NCI-H2227 (cell line): ENCODE data around the gene A1CF.

Experiments
- DNase-seq: peaks from one replicate; lab custom pipeline; 2025; ENCODE audit not compliant: unreplicated experiment; lab: John Stamatoyannopoulos, UW

The A1CF gene

DNA sequence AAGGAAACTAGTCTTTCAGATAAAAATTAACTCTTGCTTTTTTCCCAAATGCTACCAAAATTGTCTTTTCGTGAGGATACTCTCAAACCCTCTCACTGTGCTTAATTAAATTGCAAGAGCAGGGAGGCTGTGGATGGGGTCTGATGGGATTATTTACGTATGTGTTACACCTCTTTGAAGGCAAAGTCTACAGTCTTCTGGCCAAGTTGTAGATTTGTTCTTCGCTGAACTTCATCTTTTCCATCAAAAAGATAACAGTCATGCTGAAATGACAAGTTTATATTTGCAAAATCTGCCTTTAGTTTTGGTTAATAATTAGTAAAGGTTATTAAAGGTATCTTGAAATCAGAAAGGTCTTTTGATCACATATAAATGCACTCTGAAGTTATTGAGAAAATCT lies 22.7 kb downstream of the A1CF start:
- no peak for DNase-seq

DNA sequence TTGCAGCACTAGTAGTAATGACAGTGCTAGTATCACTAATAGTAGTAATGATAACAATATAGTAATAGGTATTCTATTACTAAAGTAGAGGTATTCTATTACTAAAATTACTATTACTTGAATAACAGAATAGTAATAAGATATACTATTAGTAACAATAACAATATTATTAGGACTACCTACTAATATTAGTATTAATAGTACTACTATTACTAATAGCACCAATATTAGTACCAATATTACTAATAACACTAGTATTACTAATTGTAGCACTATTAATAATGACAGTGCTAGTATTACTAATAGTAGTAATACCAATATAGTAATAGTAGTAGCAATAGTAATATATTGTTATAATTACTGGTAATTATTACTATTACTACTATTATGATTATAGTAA lies 24.1 kb downstream of the A1CF start:
- DNase-seq = no peak

DNA sequence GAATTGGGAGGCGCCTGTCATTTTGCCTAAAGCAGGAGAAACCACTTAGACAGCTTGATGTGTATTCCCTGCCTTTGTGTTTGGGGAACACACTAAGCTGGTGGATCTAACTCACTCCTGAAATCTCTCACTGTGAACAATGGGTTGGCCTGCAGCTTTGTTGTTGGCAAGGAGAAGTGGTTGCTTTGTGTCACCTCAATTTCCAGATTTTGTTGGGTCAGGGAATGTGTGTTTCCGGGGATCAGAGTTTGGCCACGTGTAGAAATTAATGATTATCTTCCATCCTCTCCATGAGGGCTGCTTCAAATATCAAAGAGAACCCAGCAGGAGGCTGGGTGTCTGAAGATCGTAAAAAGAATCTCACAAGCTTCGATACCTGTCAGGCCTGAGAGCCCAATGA lies 27.8 kb downstream of the A1CF start:
- no peak for DNase-seq

DNA sequence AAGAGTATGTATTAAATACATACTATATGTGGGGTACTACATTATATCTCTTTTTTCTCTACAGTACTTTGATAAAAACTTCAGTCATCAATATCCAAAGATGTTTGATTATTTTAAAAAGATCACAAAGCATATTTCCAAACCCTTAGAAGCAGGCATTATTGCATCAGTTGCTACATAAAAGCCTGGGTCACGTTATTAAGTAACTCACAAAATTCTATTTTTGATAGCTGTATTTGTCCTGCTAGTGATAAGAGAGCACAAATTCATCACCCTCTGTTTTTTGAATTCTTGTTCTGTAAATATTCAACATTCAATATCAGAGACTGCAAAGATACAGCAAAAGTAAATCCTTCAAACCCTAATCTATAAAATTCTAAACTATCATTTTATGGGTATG lies 30.0 kb downstream of the A1CF start:
- DNase-seq = no peak

DNA sequence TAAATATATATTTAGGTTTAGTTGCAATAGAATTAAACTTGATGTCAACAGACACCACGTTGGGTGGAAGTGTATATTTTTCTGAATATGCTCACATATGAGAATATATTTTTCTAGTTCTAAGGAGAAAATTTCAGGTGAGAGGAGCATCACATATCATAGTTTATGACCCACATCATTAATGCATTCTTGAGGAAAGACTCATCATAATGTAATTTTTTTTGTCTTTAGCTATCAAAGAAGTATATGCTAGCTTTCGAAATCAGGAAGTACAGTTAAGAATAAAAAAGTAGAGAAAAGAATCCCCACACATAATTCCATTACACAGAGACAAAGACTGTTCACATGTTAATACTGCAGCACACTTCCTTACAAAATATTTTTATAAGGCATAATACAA lies 30.4 kb downstream of the A1CF start:
- no peak for DNase-seq

DNA sequence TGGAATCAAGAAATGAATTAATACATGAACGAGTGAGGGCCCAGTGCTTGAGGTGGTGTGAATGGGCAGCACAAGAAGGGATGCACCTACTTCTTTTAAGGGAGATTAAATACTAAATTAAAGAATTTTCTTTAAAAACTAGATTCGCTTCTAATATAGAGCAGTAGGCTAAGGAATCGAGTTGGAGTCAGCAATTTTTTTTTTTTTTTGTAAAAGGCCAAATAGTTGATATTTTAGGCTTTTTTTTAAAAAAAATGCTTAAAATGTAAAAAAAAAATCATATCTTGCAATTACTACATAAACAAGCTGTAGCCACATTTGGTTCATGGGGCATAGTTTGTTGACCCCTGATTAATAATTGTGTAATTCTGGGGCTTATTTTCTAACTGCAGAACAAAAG lies 31.9 kb downstream of the A1CF start:
- DNase-seq = no peak

DNA sequence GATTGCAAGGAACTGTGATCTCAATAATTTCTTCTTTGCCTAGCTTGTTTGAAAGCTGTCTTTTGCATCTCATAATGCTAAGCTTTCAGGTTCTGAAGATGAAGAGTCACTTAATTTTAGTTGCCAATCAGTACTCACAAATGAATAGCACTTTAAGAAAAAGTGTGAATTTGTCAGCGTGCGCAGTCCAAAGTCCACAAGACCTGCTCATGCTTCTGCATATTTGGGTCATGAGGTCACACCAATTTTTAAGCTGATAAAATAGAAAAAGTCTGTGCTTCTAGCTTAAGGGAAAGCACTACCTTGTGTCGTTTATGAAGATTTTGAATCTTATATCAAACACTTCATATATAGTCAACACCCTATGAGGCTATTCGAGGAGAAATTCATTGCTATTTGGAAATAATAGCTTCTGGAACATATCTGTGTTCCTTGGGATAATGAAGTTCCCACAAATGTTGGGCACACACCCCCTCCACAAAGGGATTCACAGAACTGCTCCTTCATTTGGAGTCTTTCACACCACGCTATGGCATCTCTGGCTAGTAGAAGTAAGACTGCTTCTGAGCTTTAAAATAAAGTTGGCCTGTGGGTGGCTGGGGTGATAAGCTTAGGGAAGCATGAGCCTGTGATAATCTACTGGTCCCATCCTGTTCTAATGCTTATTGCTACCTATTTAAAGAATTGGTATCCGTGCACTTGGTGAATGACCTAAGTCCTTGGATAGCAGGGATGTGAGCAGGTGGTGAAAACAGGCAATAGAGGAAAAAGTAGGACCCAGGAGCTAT lies 33.3 kb downstream of the A1CF start:
- DNase-seq = no peak

DNA sequence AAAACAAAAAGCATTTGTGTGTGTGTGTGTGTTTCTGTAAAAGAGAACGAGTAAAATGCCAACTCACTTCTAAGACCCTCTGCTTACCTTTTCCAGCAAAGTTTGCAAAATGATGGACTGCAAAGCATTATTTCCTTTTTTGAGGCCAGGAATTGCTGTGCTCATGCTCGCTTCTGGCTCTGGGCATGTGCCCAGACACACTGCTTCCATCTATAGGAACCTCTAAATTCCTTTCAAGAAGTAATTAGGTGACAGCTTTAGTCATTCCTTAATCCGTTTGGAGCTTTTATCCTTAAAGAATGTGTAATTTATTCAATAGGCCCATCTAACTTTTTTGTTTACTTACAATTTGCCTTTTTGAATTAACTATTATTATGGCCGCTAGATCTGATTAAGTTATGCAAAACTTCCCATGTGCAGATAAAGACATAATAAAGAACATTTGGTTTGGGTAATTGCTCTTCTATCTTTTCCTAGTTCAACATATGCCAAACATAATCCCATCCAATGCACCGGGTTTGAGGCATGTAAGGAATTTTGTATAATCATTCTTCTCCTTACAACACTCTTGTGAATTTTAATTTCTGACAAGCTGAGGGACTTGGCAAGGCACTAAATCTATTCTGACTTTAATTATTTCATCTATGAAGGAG lies 34.7 kb downstream of the A1CF start:
- DNase-seq = no peak

DNA sequence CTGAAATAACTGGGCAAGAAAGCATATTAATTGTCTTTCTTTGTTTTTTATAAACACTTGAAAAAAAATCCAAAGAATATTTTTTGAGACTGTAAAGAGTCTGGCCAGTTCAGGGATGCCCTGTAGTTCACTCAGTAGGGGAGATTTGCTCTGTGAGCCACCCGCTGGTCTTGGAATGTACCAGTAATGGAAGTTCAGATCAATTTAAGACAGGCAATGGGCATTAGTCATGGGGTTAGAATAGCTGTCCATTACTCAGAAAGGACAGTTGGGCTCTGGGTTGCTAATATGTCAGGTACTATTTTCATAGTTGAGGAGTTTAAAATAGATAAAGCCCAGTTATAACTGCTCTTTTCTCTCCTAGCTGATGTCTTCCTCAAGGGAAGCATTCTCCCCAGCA lies 38.7 kb downstream of the A1CF start:
- DNase-seq = no peak

DNA sequence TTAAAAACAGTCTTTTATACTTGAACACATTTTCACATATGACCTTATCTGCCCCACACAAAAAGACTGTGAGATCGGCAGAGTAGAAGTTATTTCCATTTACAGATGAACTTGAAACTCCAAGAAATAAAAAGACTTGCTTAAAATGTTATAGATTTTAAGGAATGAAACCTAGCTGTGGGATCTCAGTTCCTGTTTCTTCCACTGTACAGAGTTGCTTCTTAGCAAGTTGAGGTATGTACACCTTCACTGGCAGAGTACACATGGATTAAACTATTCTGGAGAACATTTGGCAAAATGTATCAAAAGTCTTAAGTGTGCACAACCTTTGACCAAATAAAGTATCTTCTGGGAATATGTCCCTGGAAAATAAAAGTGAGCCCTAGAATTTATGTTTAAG lies 48.3 kb downstream of the A1CF start:
- no peak for DNase-seq

DNA sequence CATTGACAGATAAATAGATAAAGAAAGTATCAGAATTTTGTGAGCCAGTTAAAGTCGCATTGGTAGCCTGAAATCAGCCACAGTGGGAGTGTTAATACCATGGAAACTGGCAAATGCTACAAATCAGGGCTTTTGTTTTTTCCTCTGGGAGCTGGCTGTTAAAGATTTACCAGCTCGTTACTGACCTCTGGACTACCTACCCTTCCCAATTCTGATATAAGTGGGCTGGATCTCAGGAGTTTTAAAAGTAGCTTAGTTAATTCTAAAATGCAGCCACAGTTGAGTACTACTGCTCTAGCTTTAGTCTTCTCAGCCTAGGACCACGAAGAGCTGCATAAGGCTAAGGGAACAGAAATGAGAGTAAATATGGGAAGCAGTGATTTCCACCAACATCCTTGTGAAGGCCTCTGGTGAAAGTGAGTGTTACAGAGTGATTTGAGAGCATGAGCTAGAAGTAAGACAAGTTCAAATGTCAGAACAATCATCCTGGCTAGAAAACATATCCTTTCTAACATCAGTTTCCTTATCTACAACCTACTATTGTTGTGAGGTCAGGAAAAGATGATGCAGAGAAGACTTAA lies 53.2 kb downstream of the A1CF start:
- DNase-seq = no peak

DNA sequence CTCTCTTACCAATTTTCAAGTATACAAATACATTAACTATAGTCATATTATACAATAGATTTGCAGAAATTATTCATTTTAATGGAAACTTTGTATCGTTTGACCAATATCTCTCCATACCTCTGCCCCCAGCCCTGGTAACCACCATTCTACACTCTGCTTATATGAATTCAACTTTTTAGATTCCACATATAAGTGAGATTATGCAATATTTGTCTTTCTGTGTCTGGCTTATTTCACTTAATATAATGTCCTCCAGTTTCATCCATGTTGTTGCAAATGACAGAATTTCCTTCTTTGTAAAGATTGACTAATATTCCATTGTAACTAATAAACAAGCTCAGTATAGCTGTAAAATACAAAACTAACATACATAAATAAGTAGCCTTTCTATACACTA lies 55.4 kb downstream of the A1CF start:
- no peak for DNase-seq

DNA sequence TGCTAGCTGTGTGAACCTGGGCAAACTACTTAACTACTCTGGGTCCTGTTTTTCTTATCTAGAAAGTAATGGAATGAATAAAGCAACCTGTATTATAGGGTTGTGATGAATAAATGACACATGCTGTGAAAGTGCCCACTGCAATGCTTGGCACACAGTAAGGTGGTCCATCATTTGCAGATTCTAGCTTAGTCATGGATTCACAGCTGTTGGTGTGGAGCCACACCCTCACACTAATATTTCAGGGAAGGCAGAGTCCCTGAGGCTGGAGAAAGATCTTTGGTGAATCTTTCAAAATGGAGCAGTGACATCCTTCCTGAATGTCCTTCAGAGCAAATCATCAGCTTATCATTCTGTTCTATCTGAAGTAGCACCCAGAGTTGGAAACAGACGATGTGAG lies 60.6 kb downstream of the A1CF start:
- DNase-seq = no peak

DNA sequence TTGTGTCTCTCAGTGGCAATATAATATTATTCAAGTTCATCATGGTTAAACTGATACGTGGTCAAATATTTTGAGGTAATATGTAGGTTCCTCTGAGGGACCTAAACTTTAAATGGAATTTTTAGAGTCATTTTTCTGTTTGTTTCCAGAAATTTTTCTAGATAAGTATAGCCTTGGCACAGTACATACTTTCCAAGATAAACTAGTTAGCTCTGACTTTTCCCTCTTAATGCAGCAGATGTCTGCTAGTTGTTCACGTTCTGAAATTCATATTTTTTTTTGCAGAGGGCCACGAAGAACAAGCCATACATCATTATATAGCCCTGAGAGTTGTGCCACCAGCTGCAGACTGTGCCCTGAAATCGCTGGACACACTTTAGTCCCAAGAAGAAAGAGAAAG lies 61.6 kb downstream of the A1CF start:
- DNase-seq = no peak

DNA sequence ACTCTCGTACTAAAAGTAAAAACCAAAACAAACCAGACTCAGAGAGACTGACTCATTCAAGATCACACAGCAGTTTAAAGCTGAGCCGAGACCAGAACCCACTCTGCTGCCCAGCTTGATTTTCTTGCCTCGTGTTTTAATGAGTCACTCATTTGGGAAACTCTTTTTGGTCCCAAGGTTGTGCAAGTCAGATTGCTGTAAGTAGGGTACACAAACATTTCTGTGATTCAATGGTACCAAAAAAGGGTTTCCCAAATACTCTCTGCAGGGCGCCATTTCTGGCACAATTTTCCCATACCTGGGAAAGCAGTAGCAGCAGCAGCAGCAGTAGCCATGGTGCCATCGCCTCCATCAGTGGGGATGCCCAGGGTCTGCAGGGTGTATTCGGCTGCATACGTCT lies 75.8 kb downstream of the A1CF start:
- no peak for DNase-seq

DNA sequence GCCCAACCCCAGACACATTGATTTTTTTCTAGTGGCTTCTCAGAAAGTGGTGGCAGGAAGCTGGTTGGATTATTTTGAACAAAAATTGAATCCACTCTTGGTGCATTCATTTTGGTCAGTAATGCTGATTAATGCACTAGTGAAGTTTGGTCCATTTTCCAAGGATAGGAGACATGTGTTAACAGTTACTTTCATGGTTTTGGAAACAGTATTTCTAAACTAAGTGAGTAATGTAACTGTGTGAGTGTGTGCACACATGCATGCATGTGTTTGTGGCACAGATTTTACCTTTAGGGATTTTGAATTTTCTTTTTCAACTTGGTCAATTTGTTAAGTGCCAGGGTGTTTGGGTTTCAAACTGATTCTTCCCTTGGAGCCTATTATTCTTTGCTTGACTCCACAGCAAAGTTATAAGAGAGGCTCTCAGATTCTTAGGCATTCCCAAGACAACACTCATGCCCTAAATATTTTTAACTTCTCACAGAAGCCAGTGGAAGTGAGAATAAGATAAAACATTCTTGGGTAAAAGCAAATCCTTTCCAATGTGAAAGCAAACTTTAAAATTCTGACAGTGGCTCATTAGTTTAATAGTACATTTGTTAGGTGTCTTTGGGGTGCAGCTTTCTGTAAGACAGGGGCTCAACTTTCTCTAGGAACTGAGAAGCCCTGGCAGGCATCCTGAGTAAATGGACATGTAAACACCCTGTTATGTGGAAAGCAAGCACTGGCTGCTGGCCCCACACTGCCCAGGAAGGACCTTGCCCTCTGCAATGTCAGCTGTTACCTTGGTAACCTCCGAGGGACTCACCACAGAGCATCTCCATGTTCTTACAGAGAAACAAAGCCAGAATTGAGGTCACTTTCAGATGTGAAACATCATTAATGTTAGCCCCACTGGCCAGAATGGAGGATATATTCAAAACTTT lies 77.3 kb downstream of the A1CF start:
- no peak for DNase-seq

DNA sequence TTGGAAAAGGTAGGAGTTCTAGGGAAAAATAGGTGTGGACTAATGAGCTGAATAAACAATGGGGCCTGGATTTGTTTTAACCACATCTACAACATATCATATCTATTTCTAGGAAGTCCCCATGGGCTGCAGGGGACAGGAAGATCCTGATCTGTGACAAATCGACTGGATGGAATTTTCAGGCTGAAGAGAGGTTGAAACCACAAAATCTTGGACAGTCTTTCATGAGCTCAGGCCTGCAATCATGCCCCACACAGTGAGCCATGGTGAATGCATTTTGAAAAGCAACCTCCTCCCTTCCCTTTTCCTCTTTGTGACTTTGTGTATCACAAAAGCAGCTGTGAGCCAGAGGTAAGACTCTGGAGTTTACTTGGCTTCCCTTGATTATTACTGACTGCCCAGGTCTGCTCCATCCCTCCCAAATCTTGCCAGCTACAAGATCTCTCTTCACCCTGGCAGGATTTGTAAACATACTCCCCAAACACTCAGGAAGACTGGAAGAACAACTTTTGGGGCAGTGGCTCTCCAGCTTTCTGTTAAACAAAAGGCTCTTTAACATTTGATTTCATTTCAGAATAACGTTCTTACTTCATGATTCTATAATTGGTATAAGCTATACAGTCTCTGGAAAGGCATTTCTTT lies 79.3 kb downstream of the A1CF start:
- no peak for DNase-seq

DNA sequence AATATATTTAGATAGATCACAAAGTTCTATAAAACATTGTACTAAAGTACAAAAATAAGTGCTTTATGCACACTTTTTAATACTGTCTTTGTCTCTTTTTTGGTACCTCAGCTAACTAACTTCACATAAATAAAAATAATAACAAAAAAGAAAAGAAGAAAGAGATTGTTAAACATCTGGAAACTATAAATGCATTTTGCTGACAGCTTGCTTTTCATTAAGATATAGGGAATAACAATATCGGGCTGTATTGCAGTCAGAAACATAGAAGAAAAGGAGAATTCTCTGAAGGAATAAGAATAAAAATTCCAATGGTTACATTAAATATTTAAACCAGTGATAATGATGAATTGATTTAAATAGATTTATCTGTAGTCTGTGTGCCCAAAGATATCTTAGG lies 85.8 kb downstream of the A1CF start:
- no peak for DNase-seq

DNA sequence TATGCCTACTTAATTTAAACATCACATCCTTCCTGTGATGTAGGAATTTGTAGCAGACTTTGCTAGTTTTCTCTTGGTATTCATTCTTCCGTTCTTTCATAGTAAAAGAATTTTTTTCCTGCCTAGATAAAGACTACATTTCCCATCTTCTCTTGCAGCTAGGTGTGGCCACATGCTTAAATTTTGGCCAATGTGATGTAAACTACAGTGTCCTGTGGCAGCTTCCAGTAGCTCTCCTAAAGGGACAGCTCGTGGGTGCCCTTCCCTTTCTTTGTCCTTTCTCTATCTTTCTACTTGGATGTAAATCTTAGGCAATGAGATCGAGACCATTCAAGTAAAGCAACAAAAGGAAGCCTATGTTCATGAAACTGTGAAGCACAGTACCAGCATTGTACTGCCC lies 87.1 kb downstream of the A1CF start:
- DNase-seq = no peak

DNA sequence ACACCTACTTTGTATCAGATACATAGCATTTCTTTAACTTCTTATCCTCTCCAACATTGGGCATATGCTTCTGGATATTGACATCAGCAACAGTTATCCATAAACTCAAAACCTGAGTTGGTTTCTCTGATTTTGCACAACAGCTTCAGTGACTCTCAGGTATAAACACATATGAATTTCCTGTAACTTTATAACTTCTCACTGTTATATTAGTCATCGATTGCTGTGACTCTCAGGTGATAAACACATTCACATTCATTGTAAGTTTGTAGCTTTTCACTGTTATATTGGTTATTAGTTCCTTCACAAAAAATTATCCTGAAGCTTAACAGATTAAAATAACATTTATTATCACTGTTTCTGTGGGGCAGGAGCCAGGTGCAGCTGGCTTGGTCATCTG lies 88.7 kb downstream of the A1CF start:
- no peak for DNase-seq

DNA sequence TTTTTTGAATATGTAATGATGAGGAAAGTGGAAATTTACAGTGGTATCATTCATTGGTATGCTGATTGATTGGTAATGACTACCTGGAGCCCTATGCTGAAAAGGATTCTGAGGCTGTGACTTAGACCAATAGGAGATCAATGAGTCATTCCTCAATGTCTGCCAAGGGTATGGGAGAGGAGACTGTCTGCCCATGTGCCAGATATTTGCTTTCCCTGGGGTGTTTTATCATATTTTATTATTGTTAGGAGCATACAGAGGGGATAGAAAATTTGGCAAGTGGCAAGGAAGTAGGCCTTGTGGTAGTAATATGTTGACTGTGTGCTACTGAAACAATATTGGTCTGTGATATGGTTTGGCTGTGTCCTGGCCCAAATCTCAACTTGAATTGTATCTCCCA lies 90.9 kb downstream of the A1CF start:
- no peak for DNase-seq
